HEK293T (cell line): ENCODE results near the gene LMNB1.

Source experiments
- CTCF ChIA-PET: fragments of 350-600 bp; formaldehyde crosslinking; extraction: SDS; loops from one replicate; lab custom pipeline; 2021; ENCODE audit warnings: antibody characterized with exemption, inconsistent platforms; lab: Yijun Ruan, JAX
- POLR2A ChIA-PET: fragments of 350-600 bp; formaldehyde crosslinking; extraction: SDS; loops from one replicate; lab custom pipeline; 2020; ENCODE audit warnings: antibody characterized with exemption, inconsistent platforms; lab: Yijun Ruan, JAX
- DNase-seq: peaks from one replicate; pipeline ENCODE4 v3.0.0; 2012; ENCODE audit warnings: mixed read lengths; ENCODE audit errors: extremely low spot score
- ARNT ChIP-seq: fragments of 450-650 bp; IDR thresholded peaks from 2 replicates; pipeline ENCODE4 v1.6.1; 2017; ENCODE audit warnings: mild to moderate bottlenecking
- BHLHE40 ChIP-seq: fragments of 450-650 bp; IDR thresholded peaks from 2 replicates; pipeline ENCODE4 v1.6.1; 2016; ENCODE audit warnings: mild to moderate bottlenecking, moderate library complexity, borderline replicate concordance
- CTBP1 ChIP-seq: fragments of 450-650 bp; IDR thresholded peaks from 2 replicates; pipeline ENCODE4 v1.6.1; 2016; ENCODE audit warnings: borderline replicate concordance
- ELF4 ChIP-seq: fragments of 450-650 bp; IDR thresholded peaks from 2 replicates; pipeline ENCODE4 v1.6.1; 2017; ENCODE audit warnings: antibody characterized with exemption
- FOXA1 ChIP-seq: fragments of 450-650 bp; IDR thresholded peaks from 2 replicates; pipeline ENCODE4 v1.6.1; 2016; ENCODE audit warnings: mild to moderate bottlenecking
- FOXK2 ChIP-seq: fragments of 450-650 bp; IDR thresholded peaks from 2 replicates; pipeline ENCODE4 v1.6.1; 2016; ENCODE audit warnings: mild to moderate bottlenecking
- FOXM1 ChIP-seq: fragments of 450-650 bp; IDR thresholded peaks from 2 replicates; pipeline ENCODE4 v1.6.1; 2017; ENCODE audit warnings: mild to moderate bottlenecking, borderline replicate concordance
- HDGF ChIP-seq: fragments of 450-650 bp; IDR thresholded peaks from 2 replicates; pipeline ENCODE4 v1.6.1; 2017; ENCODE audit warnings: antibody characterized with exemption, borderline replicate concordance
- L3MBTL2 ChIP-seq: fragments of 450-650 bp; conservative IDR thresholded peaks from 2 replicates; pipeline ENCODE4 v1.6.1; 2016; ENCODE audit warnings: mild to moderate bottlenecking
- LEF1 ChIP-seq: fragments of 450-650 bp; IDR thresholded peaks from 2 replicates; pipeline ENCODE4 v1.6.1; 2017; ENCODE audit warnings: mild to moderate bottlenecking, borderline replicate concordance
- NFRKB ChIP-seq: fragments of 450-650 bp; IDR thresholded peaks from 2 replicates; pipeline ENCODE4 v1.6.1; 2016; ENCODE audit warnings: mild to moderate bottlenecking, moderate library complexity
- SP1 ChIP-seq: fragments of 450-650 bp; IDR thresholded peaks from 2 replicates; pipeline ENCODE4 v1.6.1; 2017
- SUZ12 ChIP-seq: fragments of 450-650 bp; IDR thresholded peaks from 2 replicates; pipeline ENCODE4 v1.6.1; 2016; ENCODE audit warnings: mild to moderate bottlenecking
- TARDBP ChIP-seq: fragments of 450-650 bp; IDR thresholded peaks from 2 replicates; pipeline ENCODE4 v1.6.1; 2016
- ZNF384 ChIP-seq: fragments of 450-650 bp; IDR thresholded peaks from 2 replicates; pipeline ENCODE4 v1.6.1; 2016
- TF ChIP-seq, protein P1 (sequence below): fragments of 450-650 bp; IDR thresholded peaks from 2 replicates; pipeline ENCODE4 v1.6.1; 2016

The LMNB1 gene

DNA sequence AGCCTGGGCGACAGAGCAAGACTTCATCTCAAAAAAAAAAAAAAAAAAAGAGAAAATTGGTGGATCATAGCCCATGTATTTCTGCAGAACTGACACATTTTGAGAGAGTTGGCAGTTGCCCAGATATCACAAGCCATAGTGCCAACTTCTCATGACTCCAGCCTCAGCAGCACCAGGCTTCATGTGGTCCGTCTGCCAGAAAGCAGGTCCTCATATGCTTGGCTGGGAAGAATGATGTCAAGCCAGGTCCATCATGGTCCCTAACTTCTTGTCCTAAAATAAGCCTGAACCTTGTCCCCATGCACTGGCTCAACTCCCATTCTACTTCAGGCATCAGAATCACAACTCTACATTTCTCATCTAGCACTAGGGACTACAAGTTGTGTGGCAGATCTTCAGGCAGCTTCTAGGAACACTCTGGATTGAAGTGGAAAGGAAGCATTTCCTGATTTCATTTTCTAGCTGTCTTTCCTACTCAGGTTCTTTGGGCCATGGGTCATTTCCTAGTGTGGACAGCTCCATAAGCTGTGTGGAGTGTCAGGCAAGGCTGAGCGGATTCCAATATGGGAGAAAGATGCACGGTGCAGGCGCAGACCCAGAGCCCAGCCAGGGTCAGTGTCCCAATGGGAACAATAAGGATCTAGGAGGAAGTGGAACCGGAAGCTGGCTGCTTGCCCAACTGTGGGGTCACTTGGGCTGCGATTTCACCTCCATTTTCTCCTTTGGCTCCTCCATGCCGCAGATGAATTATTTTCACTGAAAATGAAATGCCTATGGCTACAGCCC is 90.1 kb downstream of the LMNB1 start:
- TF ChIP-seq FOXA1 (no peak), ZNF384 (no peak), TARDBP (no peak), HDGF (no peak), ELF4 (no peak)
- DNase-seq: no peak
- ChIA-PET CTCF (no interaction called here), POLR2A (no interaction called here)

DNA sequence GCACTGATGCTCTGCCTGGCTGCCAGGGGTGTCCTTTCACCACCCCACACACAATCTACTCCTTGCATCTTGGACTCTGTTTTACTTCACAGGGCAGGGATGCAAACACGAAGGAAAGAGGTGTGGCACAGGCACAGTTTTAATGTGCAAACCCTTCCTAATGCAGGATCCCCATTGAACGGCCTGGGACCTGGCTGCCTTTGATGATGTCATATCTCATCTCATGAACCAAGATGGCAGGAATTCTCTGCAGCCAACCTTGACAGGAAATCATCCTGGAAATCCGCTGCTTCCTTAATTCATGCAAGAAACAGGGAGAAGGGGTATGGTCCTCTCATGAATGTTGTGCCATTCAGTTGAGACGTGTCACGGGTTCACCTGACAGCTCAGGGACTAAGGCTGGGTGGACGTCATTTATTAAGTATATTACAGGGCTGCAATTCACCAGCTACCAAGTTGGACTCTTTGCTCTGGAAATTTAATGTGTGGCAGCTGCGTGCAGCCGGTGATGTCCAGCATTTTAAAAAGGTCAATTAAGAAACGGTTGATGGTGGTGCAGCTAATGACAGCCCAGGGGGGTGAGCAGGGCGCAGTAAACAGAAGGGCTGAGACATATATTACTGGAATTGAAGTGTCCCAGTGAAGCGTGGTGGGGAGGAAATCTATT is 91.5 kb downstream of the LMNB1 start:
- no peak for TF ChIP-seq LEF1
- TF ChIP-seq TARDBP: no peak
- no peak for TF ChIP-seq FOXM1
- no peak for TF ChIP-seq ZNF384
- TF ChIP-seq L3MBTL2: no peak
- no peak for TF ChIP-seq ELF4
- TF ChIP-seq HDGF: no peak
- CTCF ChIA-PET: no interaction called here
- no peak for DNase-seq
- POLR2A ChIA-PET: no interaction called here

GRCh38 chr5:126869005-126869451 is 92.1 kb downstream of the LMNB1 start:
- no peak for DNase-seq
- CTCF ChIA-PET: no interaction called here
- TF ChIP-seq ARNT (no peak), NFRKB (no peak), SUZ12 (no peak), ZNF384 (no peak), BHLHE40 (no peak), SP1 (no peak), ELF4 (no peak), LEF1 (no peak), FOXA1 (no peak), CTBP1 (no peak), FOXM1 (no peak), L3MBTL2 (no peak), HDGF (no peak), TARDBP (no peak)
- TF ChIP-seq, protein P1, sequence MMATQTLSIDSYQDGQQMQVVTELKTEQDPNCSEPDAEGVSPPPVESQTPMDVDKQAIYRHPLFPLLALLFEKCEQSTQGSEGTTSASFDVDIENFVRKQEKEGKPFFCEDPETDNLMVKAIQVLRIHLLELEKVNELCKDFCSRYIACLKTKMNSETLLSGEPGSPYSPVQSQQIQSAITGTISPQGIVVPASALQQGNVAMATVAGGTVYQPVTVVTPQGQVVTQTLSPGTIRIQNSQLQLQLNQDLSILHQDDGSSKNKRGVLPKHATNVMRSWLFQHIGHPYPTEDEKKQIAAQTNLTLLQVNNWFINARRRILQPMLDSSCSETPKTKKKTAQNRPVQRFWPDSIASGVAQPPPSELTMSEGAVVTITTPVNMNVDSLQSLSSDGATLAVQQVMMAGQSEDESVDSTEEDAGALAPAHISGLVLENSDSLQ: no peak
- POLR2A ChIA-PET: no interaction called here

DNA sequence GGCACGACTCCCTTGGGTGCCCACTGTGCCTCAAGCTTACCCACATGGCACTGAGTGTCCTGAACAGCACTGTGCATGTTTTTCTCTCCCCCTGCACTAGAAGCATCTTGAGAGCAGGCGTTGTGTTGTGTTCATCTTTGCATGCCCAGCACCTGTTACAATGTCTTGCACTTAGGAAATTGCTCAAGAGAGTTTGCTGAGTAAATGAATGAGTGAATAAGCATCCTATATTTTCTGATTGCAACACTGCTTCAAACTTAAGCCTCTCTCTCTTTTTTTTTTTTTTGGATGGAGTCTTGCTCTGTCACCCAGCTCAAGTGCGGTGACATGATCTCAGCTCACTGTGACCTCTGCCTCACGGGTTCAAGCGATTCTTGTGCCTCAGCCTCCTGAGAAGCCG is 94.5 kb downstream of the LMNB1 start:
- DNase-seq: no peak
- ChIA-PET POLR2A (no interaction called here), CTCF (no interaction called here)
- no peak for TF ChIP-seq ZNF384
- no peak for TF ChIP-seq TARDBP
- no peak for TF ChIP-seq BHLHE40
- TF ChIP-seq FOXK2: no peak
- no peak for TF ChIP-seq HDGF
- no peak for TF ChIP-seq FOXM1
- TF ChIP-seq L3MBTL2: no peak
- TF ChIP-seq ELF4: no peak
- TF ChIP-seq NFRKB: no peak
- TF ChIP-seq SP1: no peak
- no peak for TF ChIP-seq FOXA1
- no peak for TF ChIP-seq SUZ12
- no peak for TF ChIP-seq CTBP1
- TF ChIP-seq LEF1: no peak
- TF ChIP-seq, protein P1: no peak
- no peak for TF ChIP-seq ARNT

DNA sequence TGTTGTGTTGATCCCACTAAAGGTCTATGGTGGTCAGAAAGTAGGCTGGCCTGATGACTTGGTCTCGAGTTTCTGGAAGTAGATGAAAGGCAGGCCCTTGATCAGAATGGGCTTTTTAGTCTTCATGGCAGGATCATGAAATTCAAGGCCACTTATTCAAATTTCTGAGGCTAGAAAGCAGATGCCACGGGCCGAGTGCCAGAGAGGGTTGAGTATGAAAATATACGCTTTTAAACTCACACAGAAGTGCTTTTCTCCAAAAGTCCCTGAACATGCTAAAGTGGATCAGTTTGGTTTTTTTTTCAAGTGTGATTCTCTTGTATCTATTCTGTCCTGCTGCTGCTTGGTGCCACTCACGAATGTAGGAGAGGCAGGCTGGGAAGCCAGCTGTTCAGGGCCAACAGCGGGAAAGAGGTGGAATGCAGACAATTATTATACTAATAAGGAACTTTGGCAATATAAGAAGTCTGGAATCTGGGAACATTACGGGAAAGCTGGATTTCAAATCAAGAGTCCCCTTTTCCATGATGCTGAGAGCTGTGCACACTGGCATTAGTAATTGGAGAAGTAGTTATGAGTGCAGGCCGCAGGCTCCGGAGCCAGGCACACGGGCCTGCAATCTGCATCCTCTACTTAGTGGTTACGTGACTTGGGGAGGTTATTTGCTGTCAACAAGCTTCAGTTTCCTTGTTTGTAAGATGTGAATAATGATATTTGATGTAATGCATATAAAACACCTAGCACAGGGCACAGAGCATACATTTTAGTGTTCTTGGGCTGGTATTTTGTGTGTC is 95.8 kb downstream of the LMNB1 start:
- POLR2A ChIA-PET: no interaction called here
- DNase-seq: no peak
- CTCF ChIA-PET: no interaction called here

More for the DNA sequence above, 95.8 kb downstream of the LMNB1 start:
- TF ChIP-seq, protein P1: no peak
- TF ChIP-seq ELF4: no peak
- no peak for TF ChIP-seq LEF1
- TF ChIP-seq L3MBTL2: no peak
- TF ChIP-seq SUZ12: no peak
- TF ChIP-seq FOXK2: no peak
- no peak for TF ChIP-seq HDGF
- TF ChIP-seq NFRKB: no peak
- TF ChIP-seq BHLHE40: no peak
- no peak for TF ChIP-seq FOXM1
- TF ChIP-seq CTBP1: no peak
- TF ChIP-seq TARDBP: no peak
- TF ChIP-seq ARNT: no peak
- no peak for TF ChIP-seq FOXA1
- TF ChIP-seq SP1: no peak
- TF ChIP-seq ZNF384: no peak
